ENCODE data around the gene ZNF786. TPM values are rescaled to one million over a fixed set of nuclear protein-coding genes. Genes with fewer than 3 reads are reported as not detected.

ZNF786 gene
- polyA plus RNA-seq, 3 donors, result 0.84 to 2.6 (median 1.2) TPM

DNA sequence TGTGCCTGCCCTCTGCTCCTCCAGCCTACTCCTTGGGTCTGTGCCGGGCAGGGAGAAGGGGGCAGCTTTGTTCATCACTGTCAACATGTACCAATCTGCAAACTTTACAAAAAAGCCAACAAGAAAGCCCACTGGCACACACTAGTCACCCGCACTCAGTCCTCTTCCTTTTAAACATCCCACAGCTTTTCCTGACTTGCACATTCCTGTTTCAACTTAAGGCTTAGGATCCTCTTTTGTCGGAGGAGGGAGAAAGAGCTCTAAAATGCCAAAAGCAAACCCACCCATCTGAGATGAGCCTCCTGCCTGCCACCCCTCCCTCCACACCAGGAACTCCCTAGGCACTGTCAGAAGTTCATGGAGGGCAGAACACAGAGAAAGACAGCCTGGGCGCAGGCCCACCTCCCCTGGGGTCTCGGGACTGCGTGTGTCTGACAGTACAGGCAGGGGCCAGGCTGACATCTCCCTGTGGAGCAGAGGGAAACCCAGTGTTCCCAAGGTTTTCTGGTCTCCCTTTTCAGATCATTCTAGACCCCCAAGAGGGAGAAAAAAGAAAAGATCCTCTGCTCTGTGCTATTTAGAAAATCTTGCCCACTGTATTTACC, 67.7 kb downstream of the ZNF786 start:
- Histone ChIP-seq H3K4me2 (replicated peaks; ENCODE audit: extremely low read depth, low read length, poor library complexity, severe bottlenecking) (no peak overlapping the region), H3K4me1 (ENCODE audit: control insufficient read depth in 1 of 2, insufficient read depth in 2 of 2, low read length in 2 of 2) (peaks cover 11 to 14% of the 10 kb centered on the region in 2 donors), H3K79me2 (ENCODE audit: insufficient read depth, low read length) (peaks cover 69% of the 10 kb centered on the region), H2AFZ (ENCODE audit: insufficient read depth, low read depth, low read length, poor library complexity, severe bottlenecking) (no peak overlapping the region), H4K20me1 (ENCODE audit: insufficient read depth, low read length) (peaks cover 12% of the 10 kb centered on the region), H3K36me3 (replicated peaks in 1 of 2; ENCODE audit: control insufficient read depth in 1 of 2, insufficient read depth in 2 of 2, low read length in 2 of 2) (peaks cover 17 to 37% of the 10 kb centered on the region in 2 donors), H3K4me3 (replicated peaks in 1 of 3; ENCODE audit: low read depth in 2 of 3, low read length in 3 of 3) (no peak overlapping the region), H3K27ac (ENCODE audit: low read depth in 1 of 2, low read length in 2 of 2) (peak overlapping the region in 1 of 2 donors; percentile 45), H3K9me3 (replicated peaks in 1 of 2; ENCODE audit: control insufficient read depth in 1 of 2, insufficient read depth in 1 of 2, low read length in 2 of 2) (no peaks in the 10 kb centered on the region), H3K27me3 (ENCODE audit: control insufficient read depth in 2 of 2, insufficient read depth in 2 of 2, low read length in 2 of 2) (no peaks in the 10 kb centered on the region), H3K9ac (ENCODE audit: insufficient read depth, low read length, poor library complexity, severe bottlenecking) (no peak overlapping the region)
- Mint-ChIP-seq H3K9me3 (peaks cover 0 to 1% (median 0%) of the 10 kb centered on the region in 7 donors), H3K36me3 (peaks cover 28 to 47% of the 10 kb centered on the region in 2 donors), H3K4me1 (peaks cover 22% of the 10 kb centered on the region), H3K27me3 (ENCODE audit: low read depth in 3 of 3) (peaks cover 0 to 2% (median 0%) of the 10 kb centered on the region in 3 donors), H3K4me3 (no peak overlapping the region), H3K27ac (peak overlapping the region in 4 of 7 donors; percentile 10 to 85 (median 20))
- DNase-seq, result no peak
- intact Hi-C loops (cut with micrococcal nuclease), result loop anchor here in 1 of 2 donors (10.0 kb wide), 1 partner anchor 602 kb away; no protein-coding TSS in a partner anchor
- WGBS (ENCODE audit: insufficient coverage), result 100% methylated on average over 1 of the region's 6 CpGs
- TF ChIP-seq CTCF (IDR thresholded peaks at IDR 0.05), result no peak

- Mint-ChIP-seq H3K4me3 (no peak overlapping the region), H3K9me3 (no peaks in the 10 kb centered on the region), H3K36me3 (peaks cover 34 to 56% of the 10 kb centered on the region in 2 donors), H3K4me1 (peaks cover 10% of the 10 kb centered on the region), H3K27me3 (ENCODE audit: low read depth in 3 of 3) (peaks cover 0 to 2% (median 0%) of the 10 kb centered on the region in 3 donors), H3K27ac (peak overlapping the region in 1 of 7 donors; percentile 19)
- H2AFZ ChIP-seq (ENCODE audit: insufficient read depth, low read depth, low read length, poor library complexity, severe bottlenecking), result no peak overlapping the region
- DNase-seq, result no peak
- H3K4me2 ChIP-seq (replicated peaks; ENCODE audit: extremely low read depth, low read length, poor library complexity, severe bottlenecking), result no peak overlapping the region
- 94% methylated on average over 11 of the region's 12 CpGs for WGBS (ENCODE audit: insufficient coverage)
- no peak overlapping the region for H3K27ac ChIP-seq (ENCODE audit: low read depth in 1 of 2, low read length in 2 of 2)
- intact Hi-C loops (cut with micrococcal nuclease), result loop anchor here in 1 of 2 donors (10.0 kb wide), 1 partner anchor 603 kb away; no protein-coding TSS in a partner anchor
- no peak overlapping the region for H3K4me3 ChIP-seq (replicated peaks in 1 of 3; ENCODE audit: low read depth in 2 of 3, low read length in 3 of 3)
- H3K9me3 ChIP-seq (replicated peaks in 1 of 2; ENCODE audit: control insufficient read depth in 1 of 2, insufficient read depth in 1 of 2, low read length in 2 of 2), result no peaks in the 10 kb centered on the region
- peaks cover 0 to 2% of the 10 kb centered on the region in 2 donors for H3K4me1 ChIP-seq (ENCODE audit: control insufficient read depth in 1 of 2, insufficient read depth in 2 of 2, low read length in 2 of 2)
- H4K20me1 ChIP-seq (ENCODE audit: insufficient read depth, low read length), result peaks cover 12% of the 10 kb centered on the region
- no peak overlapping the region for H3K9ac ChIP-seq (ENCODE audit: insufficient read depth, low read length, poor library complexity, severe bottlenecking)
- H3K79me2 ChIP-seq (ENCODE audit: insufficient read depth, low read length), result peaks cover 57% of the 10 kb centered on the region
- H3K27me3 ChIP-seq (ENCODE audit: control insufficient read depth in 2 of 2, insufficient read depth in 2 of 2, low read length in 2 of 2), result no peaks in the 10 kb centered on the region
- peaks cover 26 to 43% of the 10 kb centered on the region in 2 donors for H3K36me3 ChIP-seq (replicated peaks in 1 of 2; ENCODE audit: control insufficient read depth in 1 of 2, insufficient read depth in 2 of 2, low read length in 2 of 2)
- no peak for TF ChIP-seq CTCF (IDR thresholded peaks at IDR 0.05)
Observed at GRCh38 chr7:149021725-149022062, 68.8 kb downstream of the ZNF786 start.
